ENCODE results near the gene SLC22A23.

SLC22A23 gene

GRCh38 chr6:3421791-3422434 is 34.9 kb downstream of the SLC22A23 start:
- DNase-seq = no peak

GRCh38 chr6:3421143-3421542 is 35.7 kb downstream of the SLC22A23 start:
- DNase-seq = no peak

- DNase-seq = no peak
These were observed 37.1 kb downstream of the SLC22A23 start for GRCh38 chr6:3419624-3420272.

- DNase-seq = no peak
These were observed 38.3 kb downstream of the SLC22A23 start for GRCh38 chr6:3418496-3419060.

- DNase-seq = no peak
These were observed 39.4 kb downstream of the SLC22A23 start for GRCh38 chr6:3417473-3417872.

GRCh38 chr6:3415490-3415889 is 41.4 kb downstream of the SLC22A23 start:
- no peak for DNase-seq

GRCh38 chr6:3415082-3415453 is 41.8 kb downstream of the SLC22A23 start:
- no peak for DNase-seq

- DNase-seq = no peak
These were observed 42.3 kb downstream of the SLC22A23 start for GRCh38 chr6:3414327-3415081.

- no peak for DNase-seq
These were observed 43.3 kb downstream of the SLC22A23 start for GRCh38 chr6:3413592-3413991.

GRCh38 chr6:3412779-3413500 is 43.9 kb downstream of the SLC22A23 start:
- DNase-seq = no peak

GRCh38 chr6:3411967-3412778 is 44.7 kb downstream of the SLC22A23 start:
- no peak for DNase-seq

GRCh38 chr6:3410385-3411360 is 46.2 kb downstream of the SLC22A23 start:
- peak; percentile 61 for DNase-seq

GRCh38 chr6:3409699-3410384 is 47.0 kb downstream of the SLC22A23 start:
- DNase-seq = no peak

GRCh38 chr6:3408665-3409064 is 48.2 kb downstream of the SLC22A23 start:
- no peak for DNase-seq

- no peak for DNase-seq
These were observed 49.0 kb downstream of the SLC22A23 start for GRCh38 chr6:3407840-3408239.

GRCh38 chr6:3406891-3407809 is 49.7 kb downstream of the SLC22A23 start:
- DNase-seq = no peak

- DNase-seq = no peak
These were observed 50.5 kb downstream of the SLC22A23 start for GRCh38 chr6:3406362-3406821.

GRCh38 chr6:3405679-3406078 is 51.2 kb downstream of the SLC22A23 start:
- no peak for DNase-seq

- no peak for DNase-seq
These were observed 51.7 kb downstream of the SLC22A23 start for GRCh38 chr6:3405182-3405518.
